ENCODE data around the gene DLGAP1.

DNA sequence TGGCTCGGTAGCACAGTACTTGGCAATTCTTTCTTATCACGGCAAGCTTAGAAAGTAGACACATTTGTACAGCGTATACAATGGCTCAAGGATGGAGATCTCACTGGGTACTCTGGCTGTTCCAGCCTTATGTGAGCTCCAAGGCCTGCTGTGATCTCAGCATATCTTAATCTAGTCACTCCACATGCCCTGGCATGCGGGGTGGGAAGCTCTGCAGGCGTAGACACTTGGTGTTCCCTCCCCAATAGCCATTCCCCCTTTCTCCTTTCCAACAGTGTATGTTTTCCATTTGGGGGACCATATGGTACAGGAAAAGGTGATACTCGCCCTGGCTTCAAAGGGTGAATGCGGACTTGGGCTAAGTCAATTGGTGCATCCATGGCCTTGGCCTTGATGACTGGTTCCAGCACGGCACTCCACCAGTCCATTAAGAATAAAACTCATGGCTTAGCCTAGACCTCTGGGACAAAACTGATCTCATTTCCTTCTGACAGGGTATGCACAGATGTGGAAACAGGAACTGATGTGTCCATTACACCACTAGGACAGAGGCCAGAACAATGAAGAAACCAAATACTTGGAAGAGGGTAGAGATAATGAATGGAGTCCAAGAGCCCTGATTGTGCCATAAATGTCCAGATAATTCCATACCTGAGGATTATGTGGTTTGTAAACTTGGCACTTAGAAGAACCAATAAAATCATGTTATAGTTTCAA is 976.7 kb downstream of the DLGAP1 start:
- TF ChIP-seq CTCF (IDR thresholded peaks at IDR 0.05) (no peak), ZFX (IDR thresholded peaks at IDR 0.05; ENCODE audit: borderline replicate concordance) (no peak)
